ENCODE measurements around the gene GNG2. TPM values are rescaled to one million over a fixed set of nuclear protein-coding genes. Genes with fewer than 3 reads are reported as not detected.

Gene GNG2
- total RNA-seq, 1 experiment from 2014 or later, result 0.33 TPM

- no peak overlapping the region for H2AFZ ChIP-seq
- no TSS peak for BruUV-seq (replicated peaks)
- H3K79me2 ChIP-seq (ENCODE audit: low read depth), result no peaks in the 10 kb centered on the region
- H3K27me3 ChIP-seq (ENCODE audit: insufficient read depth, low read depth), result no peaks in the 10 kb centered on the region
- no peaks in the 10 kb centered on the region for H3K4me1 ChIP-seq (replicated peaks; ENCODE audit: insufficient read depth)
- no peak overlapping the region for H3K4me2 ChIP-seq
- no peak overlapping the region for H3K4me3 ChIP-seq
- no peaks in the 10 kb centered on the region for H3K9me2 ChIP-seq (ENCODE audit: insufficient read depth)
- H4K20me1 ChIP-seq (ENCODE audit: insufficient read depth), result no peaks in the 10 kb centered on the region
- intact Hi-C loops (cut with micrococcal nuclease; ENCODE audit: unreplicated experiment), result no loop called here
- no peaks in the 10 kb centered on the region for H3K36me3 ChIP-seq (ENCODE audit: low read depth)
- ChIA-PET CTCF (no interaction called here), POLR2A (ENCODE audit: unreplicated experiment) (interaction anchor here (0.6 kb wide), 1 partner anchor 18 kb away, joined by 5 read pairs; no protein-coding TSS in a partner anchor)
- no peaks in the 10 kb centered on the region for H3F3A ChIP-seq (ENCODE audit: insufficient read depth, low read depth)
- H3K9me3 ChIP-seq (ENCODE audit: insufficient read depth, low read depth), result no peaks in the 10 kb centered on the region
- no peak for DNase-seq
- H3K27ac ChIP-seq, result no peak overlapping the region
- TF ChIP-seq, protein P1, sequence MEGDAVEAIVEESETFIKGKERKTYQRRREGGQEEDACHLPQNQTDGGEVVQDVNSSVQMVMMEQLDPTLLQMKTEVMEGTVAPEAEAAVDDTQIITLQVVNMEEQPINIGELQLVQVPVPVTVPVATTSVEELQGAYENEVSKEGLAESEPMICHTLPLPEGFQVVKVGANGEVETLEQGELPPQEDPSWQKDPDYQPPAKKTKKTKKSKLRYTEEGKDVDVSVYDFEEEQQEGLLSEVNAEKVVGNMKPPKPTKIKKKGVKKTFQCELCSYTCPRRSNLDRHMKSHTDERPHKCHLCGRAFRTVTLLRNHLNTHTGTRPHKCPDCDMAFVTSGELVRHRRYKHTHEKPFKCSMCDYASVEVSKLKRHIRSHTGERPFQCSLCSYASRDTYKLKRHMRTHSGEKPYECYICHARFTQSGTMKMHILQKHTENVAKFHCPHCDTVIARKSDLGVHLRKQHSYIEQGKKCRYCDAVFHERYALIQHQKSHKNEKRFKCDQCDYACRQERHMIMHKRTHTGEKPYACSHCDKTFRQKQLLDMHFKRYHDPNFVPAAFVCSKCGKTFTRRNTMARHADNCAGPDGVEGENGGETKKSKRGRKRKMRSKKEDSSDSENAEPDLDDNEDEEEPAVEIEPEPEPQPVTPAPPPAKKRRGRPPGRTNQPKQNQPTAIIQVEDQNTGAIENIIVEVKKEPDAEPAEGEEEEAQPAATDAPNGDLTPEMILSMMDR (conservative IDR thresholded peaks at IDR 0.05), result no peak
- TF ChIP-seq EZH2 (IDR thresholded peaks at IDR 0.05; ENCODE audit: low read depth), result no peak
Measured at GRCh38 chr14:51855234-51855633, 5.2 kb upstream of the GNG2 start.

DNA sequence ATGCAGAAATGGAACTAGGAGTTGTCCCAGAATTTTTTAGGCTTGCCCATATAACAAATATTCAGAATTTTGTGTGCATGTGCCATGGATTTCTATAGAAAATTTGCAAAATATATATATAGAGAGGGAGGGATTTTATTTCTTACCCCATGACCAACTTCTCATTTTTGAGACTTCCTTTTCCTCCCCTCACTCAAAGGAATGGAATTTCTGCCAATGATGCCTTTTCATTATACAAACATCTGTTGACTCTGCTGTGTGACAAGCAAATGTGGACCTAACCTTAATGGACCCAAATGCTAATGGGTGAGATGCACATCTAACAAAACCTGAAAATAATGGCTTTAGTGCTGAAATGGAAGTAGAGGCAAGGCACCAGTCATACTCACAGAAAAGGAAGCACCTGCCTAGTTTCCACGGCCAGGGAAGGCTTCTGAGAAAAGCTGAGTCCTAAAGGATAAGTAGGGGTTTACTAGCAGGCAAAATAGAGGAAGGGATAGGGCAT lies 3.6 kb upstream of the GNG2 start:
- CTCF ChIA-PET, result no interaction called here
- no peaks in the 10 kb centered on the region for H3K27me3 ChIP-seq (ENCODE audit: insufficient read depth, low read depth)
- intact Hi-C loops (cut with micrococcal nuclease; ENCODE audit: unreplicated experiment), result no loop called here

GRCh38 chr14:51859131-51859530 lies 1.3 kb upstream of the GNG2 start:
- Histone ChIP-seq H4K20me1 (ENCODE audit: insufficient read depth) (no peaks in the 10 kb centered on the region), H2AFZ (no peak overlapping the region), H3K4me2 (no peak overlapping the region), H3K36me3 (ENCODE audit: low read depth) (no peaks in the 10 kb centered on the region), H3K27ac (no peak overlapping the region), H3K27me3 (ENCODE audit: insufficient read depth, low read depth) (no peaks in the 10 kb centered on the region), H3K4me1 (replicated peaks; ENCODE audit: insufficient read depth) (peaks cover 11% of the 10 kb centered on the region; the same call in 1 of the 2 replicates), H3K9me2 (ENCODE audit: insufficient read depth) (no peaks in the 10 kb centered on the region), H3K4me3 (no peak overlapping the region), H3F3A (ENCODE audit: insufficient read depth, low read depth) (no peaks in the 10 kb centered on the region), H3K79me2 (ENCODE audit: low read depth) (no peaks in the 10 kb centered on the region), H3K9me3 (ENCODE audit: insufficient read depth, low read depth) (no peaks in the 10 kb centered on the region)
- BruUV-seq (replicated peaks), result no TSS peak
- intact Hi-C loops (cut with micrococcal nuclease; ENCODE audit: unreplicated experiment), result no loop called here
- TF ChIP-seq, protein P1 (conservative IDR thresholded peaks at IDR 0.05), result no peak
- TF ChIP-seq EZH2 (IDR thresholded peaks at IDR 0.05; ENCODE audit: low read depth), result no peak
- CTCF ChIA-PET, result no interaction called here
- DNase-seq, result no peak
- POLR2A ChIA-PET (ENCODE audit: unreplicated experiment), result no interaction called here

More for the DNA sequence above, 3.6 kb upstream of the GNG2 start:
- Histone ChIP-seq H3K4me3 (no peak overlapping the region), H3F3A (ENCODE audit: insufficient read depth, low read depth) (no peaks in the 10 kb centered on the region), H3K4me2 (no peak overlapping the region), H3K36me3 (ENCODE audit: low read depth) (no peaks in the 10 kb centered on the region), H3K79me2 (ENCODE audit: low read depth) (no peaks in the 10 kb centered on the region), H3K9me2 (ENCODE audit: insufficient read depth) (no peaks in the 10 kb centered on the region), H3K27ac (no peak overlapping the region), H4K20me1 (ENCODE audit: insufficient read depth) (no peaks in the 10 kb centered on the region), H3K9me3 (ENCODE audit: insufficient read depth, low read depth) (no peaks in the 10 kb centered on the region), H2AFZ (no peak overlapping the region), H3K4me1 (replicated peaks; ENCODE audit: insufficient read depth) (peaks cover 11% of the 10 kb centered on the region; the same call in 1 of the 2 replicates)
- no TSS peak for BruUV-seq (replicated peaks)
- DNase-seq, result no peak
- POLR2A ChIA-PET (ENCODE audit: unreplicated experiment), result no interaction called here
- TF ChIP-seq, protein P1 (conservative IDR thresholded peaks at IDR 0.05), result no peak

Measured in PC-9 (cell line).